Neural cell (in vitro differentiated cells): Measurements from ENCODE around the gene MYO10. TPM values are rescaled to one million over a fixed set of nuclear protein-coding genes. Genes with fewer than 3 reads are reported as not detected.

Source experiments
- H2AFZ ChIP-seq: fragments of 200-600, 300-800 bp; sonication (generic), shearing (Covaris generic); 2 replicates; pipeline ENCODE4 v1.6.0; 2014; ENCODE audit warnings: low read depth, mild to moderate bottlenecking, antibody characterized with exemption, low read length, moderate library complexity
- H3F3A ChIP-seq: fragments of 200-600 bp; shearing (Covaris generic); 2 replicates; pipeline ENCODE4 v1.6.1; 2016; ENCODE audit warnings: mild to moderate bottlenecking, moderate library complexity, mixed read lengths, antibody characterized with exemption, low read length; ENCODE audit not compliant: insufficient read depth, poor library complexity, severe bottlenecking
- H3K27ac ChIP-seq: fragments of 200-600, 300-800 bp; sonication (generic), shearing (Covaris generic); 2 replicates; pipeline ENCODE4 v1.5.1; 2014; ENCODE audit warnings: mild to moderate bottlenecking, low read length, moderate library complexity
- H3K27me3 ChIP-seq: fragments of 300-800, 200-600 bp; sonication (generic), shearing (Covaris generic); 2 replicates; pipeline ENCODE4 v1.6.0; 2014; ENCODE audit warnings: mild to moderate bottlenecking, low read depth, low read length, moderate library complexity; ENCODE audit not compliant: insufficient read depth
- H3K36me3 ChIP-seq: fragments of 300-800, 200-600 bp; sonication (generic), shearing (Covaris generic); 2 replicates; pipeline ENCODE4 v1.5.1; 2014; ENCODE audit warnings: mild to moderate bottlenecking, antibody characterized with exemption, low read length, moderate library complexity; ENCODE audit not compliant: insufficient read depth
- H3K4me2 ChIP-seq: fragments of 300-800, 200-600 bp; sonication (generic), shearing (Covaris generic); 2 replicates; pipeline ENCODE4 v1.6.0; 2014; ENCODE audit warnings: mild to moderate bottlenecking, low read length
- H3K4me3 ChIP-seq: fragments of 300-800, 200-600 bp; sonication (generic), shearing (Covaris generic); 2 replicates; pipeline ENCODE4 v1.5.1; 2014; ENCODE audit warnings: mild to moderate bottlenecking, low read length, moderate library complexity
- H3K79me2 ChIP-seq: fragments of 200-600 bp; shearing (Covaris generic); replicated peaks from 2 replicates; pipeline ENCODE4 v1.6.0; 2014; ENCODE audit warnings: mild to moderate bottlenecking, low read length, moderate library complexity; ENCODE audit not compliant: insufficient read depth
- H3K9ac ChIP-seq: fragments of 300-800, 200-600 bp; sonication (generic), shearing (Covaris generic); 2 replicates; pipeline ENCODE4 v1.6.1; 2016; ENCODE audit warnings: mild to moderate bottlenecking, low read length, mixed read lengths
- H3K9me2 ChIP-seq: fragments of 200-600 bp; shearing (Covaris generic); 2 replicates; pipeline ENCODE4 v1.6.1; 2016; ENCODE audit warnings: mild to moderate bottlenecking, low read length, mixed read lengths; ENCODE audit not compliant: insufficient read depth
- H3K9me3 ChIP-seq: fragments of 200-600, 300-800 bp; sonication (generic), shearing (Covaris generic); 2 replicates; pipeline ENCODE4 v1.6.1; 2016; ENCODE audit warnings: mild to moderate bottlenecking, mixed run types, low read length, moderate library complexity, mixed read lengths
- H4K20me1 ChIP-seq: fragments of 200-600 bp; shearing (Covaris generic); 2 replicates; pipeline ENCODE4 v1.6.1; 2016; ENCODE audit warnings: mild to moderate bottlenecking, mixed run types; ENCODE audit not compliant: insufficient read depth
- CTCF ChIP-seq: fragments of 450-650 bp; IDR thresholded peaks from 2 replicates; pipeline ENCODE4 v1.5.1; 2014; ENCODE audit warnings: antibody characterized with exemption, mild to moderate bottlenecking, moderate library complexity; ENCODE audit not compliant: poor library complexity, severe bottlenecking
- EP300 ChIP-seq: fragments of 450-650 bp; conservative IDR thresholded peaks from 2 replicates; pipeline ENCODE4 v1.6.1; 2014; ENCODE audit warnings: antibody characterized with exemption, mild to moderate bottlenecking, moderate library complexity; ENCODE audit not compliant: poor library complexity, severe bottlenecking
- EZH2 ChIP-seq: fragments of 200-600, 300-800 bp; shearing (Covaris generic), sonication (generic); IDR thresholded peaks from 2 replicates; pipeline ENCODE4 v1.6.1; 2014; ENCODE audit warnings: antibody characterized with exemption, low read length, borderline replicate concordance, mild to moderate bottlenecking; ENCODE audit not compliant: insufficient read depth, poor library complexity, severe bottlenecking
- MXI1 ChIP-seq: fragments of 450-650 bp; conservative IDR thresholded peaks from 2 replicates; pipeline ENCODE4 v1.6.1; 2014; ENCODE audit warnings: antibody characterized with exemption, mild to moderate bottlenecking; ENCODE audit not compliant: poor library complexity, severe bottlenecking
- POLR2AphosphoS5 ChIP-seq: IDR thresholded peaks from 2 replicates; pipeline ENCODE4 v1.6.1; 2012
- RAD21 ChIP-seq: fragments of 450-650 bp; conservative IDR thresholded peaks from 2 replicates; pipeline ENCODE4 v1.6.1; 2014; ENCODE audit warnings: antibody characterized with exemption, mild to moderate bottlenecking, moderate library complexity
- REST ChIP-seq: IDR thresholded peaks from 2 replicates; pipeline ENCODE4 v1.6.1; 2012; ENCODE audit warnings: borderline replicate concordance
- SMC3 ChIP-seq: fragments of 450-650 bp; conservative IDR thresholded peaks from 2 replicates; pipeline ENCODE4 v1.6.1; 2014; ENCODE audit warnings: antibody characterized with exemption, mild to moderate bottlenecking, moderate library complexity; ENCODE audit not compliant: poor library complexity
- TAF1 ChIP-seq: IDR thresholded peaks from 2 replicates; pipeline ENCODE4 v1.6.1; 2012; ENCODE audit warnings: low read depth
- polyA plus RNA-seq: library from polyadenylated mRNA; depleted of rRNA; stranded (reverse); fragments of >200 nt; gene quantifications from 2 replicates; pipeline ENCODE4 v1.2.3, GENCODE V29; 2014

Gene MYO10
- polyA plus RNA-seq, 1 donor from 2014 or later, result 3.2 TPM

GRCh38 chr5:16797951-16798350 is 138.1 kb downstream of the MYO10 start:
- no peak overlapping the region for H3K9ac ChIP-seq
- no peak overlapping the region for H3K4me3 ChIP-seq
- no peaks in the 10 kb centered on the region for H3K27me3 ChIP-seq
- no peak overlapping the region for H3K4me2 ChIP-seq
- no peak overlapping the region for H3K27ac ChIP-seq
- no peaks in the 10 kb centered on the region for H4K20me1 ChIP-seq
- H3K79me2 ChIP-seq, result no peaks in the 10 kb centered on the region
- H3F3A ChIP-seq, result no peaks in the 10 kb centered on the region
- no peak overlapping the region for H2AFZ ChIP-seq
- TF ChIP-seq REST (no peak), TAF1 (no peak), EZH2 (no peak), POLR2AphosphoS5 (no peak), MXI1 (no peak), CTCF (no peak), EP300 (no peak), RAD21 (no peak), SMC3 (no peak)
- no peaks in the 10 kb centered on the region for H3K36me3 ChIP-seq
- H3K9me3 ChIP-seq, result no peaks in the 10 kb centered on the region
- H3K9me2 ChIP-seq, result no peaks in the 10 kb centered on the region

GRCh38 chr5:16794269-16794913 is 141.7 kb downstream of the MYO10 start:
- H3K36me3 ChIP-seq, result no peaks in the 10 kb centered on the region
- H3F3A ChIP-seq, result no peaks in the 10 kb centered on the region
- no peak overlapping the region for H3K4me3 ChIP-seq
- H3K27ac ChIP-seq, result no peak overlapping the region
- no peak for TF ChIP-seq EZH2
- H3K9ac ChIP-seq, result no peak overlapping the region
- no peaks in the 10 kb centered on the region for H3K79me2 ChIP-seq
- no peaks in the 10 kb centered on the region for H3K9me3 ChIP-seq
- no peaks in the 10 kb centered on the region for H4K20me1 ChIP-seq
- no peak overlapping the region for H2AFZ ChIP-seq
- no peaks in the 10 kb centered on the region for H3K9me2 ChIP-seq
- no peak overlapping the region for H3K4me2 ChIP-seq
- no peaks in the 10 kb centered on the region for H3K27me3 ChIP-seq
